HUES64 (cell line): ENCODE data around the gene KCNH1.

ENCODE experiments used
- H3K27ac ChIP-seq: 2 replicates; pipeline ENCODE4 v1.7.0; 2013; ENCODE audit warnings: low read depth, low read length, inconsistent platforms
- H3K27me3 ChIP-seq: 2 replicates; pipeline ENCODE4 v1.6.1; 2013; ENCODE audit warnings: mild to moderate bottlenecking, low read length; ENCODE audit not compliant: insufficient read depth
- H3K36me3 ChIP-seq: 2 replicates; pipeline ENCODE4 v1.6.1; 2013; ENCODE audit warnings: mild to moderate bottlenecking, low read length; ENCODE audit not compliant: insufficient read depth
- H3K4me1 ChIP-seq: 2 replicates; pipeline ENCODE4 v1.6.1; 2013; ENCODE audit warnings: mild to moderate bottlenecking, low read length, moderate library complexity; ENCODE audit not compliant: insufficient read depth
- H3K4me3 ChIP-seq: 2 replicates; pipeline ENCODE4 v1.5.1; 2013; ENCODE audit warnings: mild to moderate bottlenecking, low read length, moderate library complexity
- H3K9ac ChIP-seq: 2 replicates; pipeline ENCODE4 v1.6.1; 2013; ENCODE audit warnings: mild to moderate bottlenecking, low read depth, low read length
- H3K9me3 ChIP-seq: 2 replicates; pipeline ENCODE4 v1.6.1; 2013; ENCODE audit warnings: low read depth, low read length; ENCODE audit not compliant: insufficient read depth
- WGBS: fragments of 150-250, 120-280 bp; methylation state at CpG from one replicate; pipeline ENCODE4 v1.1.7; 2013; ENCODE audit warnings: missing lambda C conversion rate; 5-methylcytosine and 5-hydroxymethylcytosine counted together

KCNH1 gene

DNA sequence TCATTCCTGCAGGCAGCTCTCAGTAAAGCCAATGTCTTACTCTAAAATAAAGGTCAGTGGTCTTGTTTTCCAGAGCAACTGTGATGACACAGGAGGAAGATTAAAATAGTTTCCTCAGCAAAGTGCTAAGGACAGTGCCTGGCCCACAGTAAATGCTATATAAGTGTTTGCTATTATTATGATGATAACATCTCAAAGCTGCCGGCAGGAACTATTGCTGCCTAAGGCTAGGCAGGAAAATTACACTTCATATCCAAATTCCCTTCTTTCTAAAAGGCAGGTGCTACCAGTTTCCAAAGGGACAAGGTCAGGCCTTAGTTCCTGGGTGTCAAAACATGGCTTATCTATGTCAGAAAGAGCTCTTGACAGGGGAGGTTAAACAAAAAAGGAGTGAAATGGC is 403.9 kb downstream of the KCNH1 start:
- H3K27me3 ChIP-seq, result no peaks in the 10 kb centered on the region
- H3K4me3 ChIP-seq, result no peak overlapping the region
- no peak overlapping the region for H3K27ac ChIP-seq
- WGBS, result 55% methylated on average over 1 of the region's 1 CpG
- H3K9ac ChIP-seq, result no peak overlapping the region
- H3K4me1 ChIP-seq, result peaks cover 9% of the 10 kb centered on the region
- H3K9me3 ChIP-seq, result no peaks in the 10 kb centered on the region
- H3K36me3 ChIP-seq, result no peaks in the 10 kb centered on the region

DNA sequence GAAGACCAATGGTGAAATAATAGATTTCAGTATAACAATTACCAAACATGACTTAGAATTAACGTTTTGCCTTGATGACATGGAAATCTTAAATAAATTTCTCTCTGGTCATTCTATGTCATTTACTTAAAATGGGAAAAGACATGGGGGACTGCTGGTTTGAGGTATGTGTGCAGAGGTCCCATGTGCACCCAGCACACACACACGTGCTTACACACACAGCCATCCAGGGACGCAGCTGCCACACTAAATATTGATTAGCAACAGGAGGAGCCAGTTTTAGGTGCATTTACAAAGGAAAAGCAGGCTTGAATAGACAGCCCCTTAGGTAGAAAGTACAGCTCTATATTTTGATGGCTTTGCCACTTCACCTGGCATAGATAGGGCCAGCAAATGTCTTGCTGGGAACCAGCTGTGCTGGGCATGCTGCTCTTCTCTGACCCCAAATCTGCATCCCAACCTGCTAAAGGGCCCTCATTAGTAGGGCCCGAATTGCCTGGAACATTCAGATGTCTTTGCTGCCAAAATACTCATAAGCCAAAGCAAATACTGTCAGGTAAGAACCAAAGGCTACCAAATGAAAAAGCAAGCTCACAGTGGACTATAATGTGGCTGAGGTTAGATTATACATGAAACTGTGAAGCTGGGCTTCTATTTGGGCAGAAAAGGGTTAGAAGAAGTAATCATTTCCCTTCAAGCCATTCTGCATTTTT is 405.4 kb downstream of the KCNH1 start:
- H3K4me1 ChIP-seq, result peaks cover 9% of the 10 kb centered on the region; the same call in 1 of the 2 replicates
- no peaks in the 10 kb centered on the region for H3K36me3 ChIP-seq
- H3K27me3 ChIP-seq, result no peaks in the 10 kb centered on the region
- no peaks in the 10 kb centered on the region for H3K9me3 ChIP-seq
- no peak overlapping the region for H3K27ac ChIP-seq
- no peak overlapping the region for H3K9ac ChIP-seq
- WGBS, result 85% methylated on average over 2 of the region's 4 CpGs
- H3K4me3 ChIP-seq, result no peak overlapping the region

DNA sequence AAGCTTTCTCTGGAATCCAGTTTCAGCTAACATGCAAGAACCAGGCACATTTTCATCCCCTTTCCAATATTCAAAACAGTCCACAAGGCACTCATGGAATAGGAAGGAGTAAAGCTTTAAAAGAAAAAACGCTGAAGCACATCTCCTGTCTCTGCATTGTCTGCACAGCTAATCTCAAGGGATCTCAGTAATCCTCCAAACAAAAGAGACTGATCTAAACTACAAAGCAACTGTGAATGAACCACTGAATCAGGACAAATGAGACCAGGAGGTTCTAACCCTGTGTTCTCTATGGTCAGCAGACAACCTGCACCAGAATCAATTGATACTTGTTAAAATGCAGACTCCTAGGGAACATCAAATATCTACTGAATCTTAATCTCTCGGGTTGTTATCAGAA is 406.2 kb downstream of the KCNH1 start:
- no peaks in the 10 kb centered on the region for H3K36me3 ChIP-seq
- H3K9ac ChIP-seq, result no peak overlapping the region
- H3K9me3 ChIP-seq, result no peaks in the 10 kb centered on the region
- H3K27me3 ChIP-seq, result no peaks in the 10 kb centered on the region
- H3K4me1 ChIP-seq, result peaks cover 9% of the 10 kb centered on the region; the same call in 1 of the 2 replicates
- 58% methylated on average over 2 of the region's 2 CpGs for WGBS
- no peak overlapping the region for H3K27ac ChIP-seq
- no peak overlapping the region for H3K4me3 ChIP-seq

DNA sequence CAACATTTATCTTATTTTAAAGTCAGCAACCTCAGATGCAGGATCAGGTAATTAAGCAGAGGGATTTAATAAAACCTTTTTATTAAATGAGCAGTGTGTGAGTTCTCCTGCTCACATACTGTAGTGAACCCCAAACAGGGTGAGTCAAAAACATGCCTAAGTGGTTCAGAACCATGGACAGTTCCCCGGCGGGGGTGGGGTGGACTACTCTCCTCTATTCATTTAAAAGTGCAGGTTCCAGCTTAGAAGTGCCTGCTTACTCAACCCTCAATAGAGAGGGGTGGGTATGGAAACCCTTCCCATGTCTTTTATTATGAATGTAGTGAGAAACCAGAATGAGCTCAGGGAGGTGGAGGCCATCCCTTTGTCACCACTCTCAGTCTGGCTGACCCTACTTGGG is 407.3 kb downstream of the KCNH1 start:
- Histone ChIP-seq H3K27me3 (no peaks in the 10 kb centered on the region), H3K9ac (no peak overlapping the region), H3K36me3 (no peaks in the 10 kb centered on the region), H3K27ac (no peak overlapping the region), H3K4me1 (peaks cover 9% of the 10 kb centered on the region; the same call in 1 of the 2 replicates), H3K4me3 (no peak overlapping the region), H3K9me3 (no peaks in the 10 kb centered on the region)
- WGBS, result 10% methylated on average over 2 of the region's 2 CpGs

DNA sequence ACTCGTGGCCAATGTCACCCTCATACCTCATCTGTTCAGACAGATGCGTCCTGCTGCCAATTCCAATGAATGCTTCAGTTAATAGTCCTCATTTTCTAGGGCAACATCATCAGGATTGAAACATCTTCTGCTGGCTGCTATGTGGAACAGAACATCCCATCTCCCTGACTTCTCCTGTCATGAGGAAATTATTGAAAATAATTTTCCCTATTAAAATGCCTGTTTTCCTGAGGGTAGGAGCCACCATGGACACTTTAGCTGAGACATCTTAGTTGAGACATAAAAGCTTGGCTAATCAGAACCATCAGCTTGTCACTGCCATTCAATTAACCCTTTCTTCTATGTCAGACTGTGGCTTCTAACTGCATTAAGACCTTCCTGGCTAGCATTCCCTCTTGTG is 409.2 kb downstream of the KCNH1 start:
- no peak overlapping the region for H3K27ac ChIP-seq
- H3K9me3 ChIP-seq, result no peaks in the 10 kb centered on the region
- no peak overlapping the region for H3K4me3 ChIP-seq
- H3K36me3 ChIP-seq, result no peaks in the 10 kb centered on the region
- no peaks in the 10 kb centered on the region for H3K27me3 ChIP-seq
- 89% methylated on average over 2 of the region's 2 CpGs for WGBS
- 0 out of 2 replicates have a peak, but pooled peaks cover 3% of the 10 kb centered on the region for H3K4me1 ChIP-seq
- no peak overlapping the region for H3K9ac ChIP-seq

DNA sequence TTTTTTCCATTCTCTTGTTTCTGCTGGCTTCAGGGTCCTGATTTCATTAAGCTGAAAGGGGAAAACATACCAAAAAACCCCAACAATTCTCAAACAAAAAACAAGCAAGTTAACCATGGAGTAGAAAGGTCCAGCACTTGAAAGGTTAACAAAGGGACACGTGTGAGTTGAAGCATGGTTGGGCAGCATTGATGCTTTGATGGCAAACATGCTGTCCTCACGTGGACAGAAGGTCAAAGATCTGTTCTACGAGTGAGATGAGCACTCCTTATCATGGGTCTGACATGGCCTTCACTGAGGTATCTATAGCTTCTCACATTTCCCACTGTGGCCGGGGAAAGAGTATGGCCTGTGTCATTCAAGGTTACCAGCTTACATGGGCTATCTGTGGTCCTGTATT is 410.3 kb downstream of the KCNH1 start:
- H3K27ac ChIP-seq, result no peak overlapping the region
- 81% methylated on average over 4 of the region's 4 CpGs for WGBS
- H3K9ac ChIP-seq, result no peak overlapping the region
- no peaks in the 10 kb centered on the region for H3K9me3 ChIP-seq
- no peaks in the 10 kb centered on the region for H3K27me3 ChIP-seq
- no peak overlapping the region for H3K4me3 ChIP-seq
- no peaks in the 10 kb centered on the region for H3K36me3 ChIP-seq
- H3K4me1 ChIP-seq, result 0 out of 2 replicates have a peak, but pooled peaks cover 3% of the 10 kb centered on the region

DNA sequence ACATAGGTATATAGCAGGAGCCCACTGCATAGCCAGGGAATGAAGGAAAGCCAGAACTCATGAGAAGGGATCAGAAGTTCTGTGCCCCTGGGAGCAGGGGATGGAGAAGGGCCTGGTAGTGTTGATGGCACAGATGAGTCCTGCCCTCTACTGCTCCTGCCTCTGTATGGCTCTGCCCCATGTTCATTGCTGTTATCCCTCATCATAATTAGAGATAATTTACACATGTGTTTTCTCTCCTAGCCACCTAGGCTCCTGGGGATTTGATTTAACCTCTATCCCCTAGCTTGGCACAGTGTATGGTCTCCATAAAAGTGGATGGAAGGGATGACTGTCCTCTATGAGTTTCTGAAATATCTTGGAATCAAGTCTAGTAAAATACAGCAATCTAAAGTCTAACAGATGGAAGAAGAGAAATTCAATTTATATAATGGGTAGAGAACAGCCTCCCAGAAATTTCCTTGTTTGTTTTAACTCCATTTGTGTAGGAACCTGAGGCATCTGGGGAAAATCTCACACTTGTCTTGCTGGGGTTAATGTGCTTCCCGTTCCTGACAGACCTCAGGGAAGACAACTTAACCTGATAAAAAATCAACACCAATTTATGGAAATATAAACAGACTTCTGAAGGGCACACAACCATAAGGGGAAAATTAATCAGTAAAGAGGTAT is 411.4 kb downstream of the KCNH1 start:
- Histone ChIP-seq H3K27me3 (no peaks in the 10 kb centered on the region), H3K9me3 (no peaks in the 10 kb centered on the region), H3K9ac (no peak overlapping the region), H3K27ac (no peak overlapping the region), H3K4me1 (no peaks in the 10 kb centered on the region), H3K4me3 (no peak overlapping the region), H3K36me3 (no peaks in the 10 kb centered on the region)
- 89% methylated on average over 1 of the region's 1 CpG for WGBS

DNA sequence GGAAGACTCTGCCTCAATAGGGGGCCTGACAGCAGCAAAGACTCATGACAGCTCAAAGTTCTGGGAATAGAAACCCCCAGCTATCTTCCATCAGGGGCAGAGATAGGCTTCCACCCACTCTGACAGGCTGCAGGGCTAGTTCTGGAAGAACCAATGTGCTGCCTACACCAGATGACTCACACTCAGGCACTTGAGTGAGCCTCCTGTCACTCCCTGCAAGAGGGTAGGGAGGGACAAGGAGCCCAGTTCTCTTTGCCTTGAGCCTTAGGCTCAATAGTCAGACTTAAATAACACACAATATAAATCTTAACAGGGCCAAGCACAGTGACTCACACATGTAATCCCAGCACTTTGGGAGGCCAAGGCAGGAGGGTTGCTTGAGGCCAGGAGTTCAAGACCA is 418.9 kb downstream of the KCNH1 start:
- Histone ChIP-seq H3K9ac (no peak overlapping the region), H3K36me3 (no peaks in the 10 kb centered on the region), H3K27me3 (no peaks in the 10 kb centered on the region), H3K9me3 (no peaks in the 10 kb centered on the region), H3K27ac (no peak overlapping the region), H3K4me3 (no peak overlapping the region), H3K4me1 (no peaks in the 10 kb centered on the region)

DNA sequence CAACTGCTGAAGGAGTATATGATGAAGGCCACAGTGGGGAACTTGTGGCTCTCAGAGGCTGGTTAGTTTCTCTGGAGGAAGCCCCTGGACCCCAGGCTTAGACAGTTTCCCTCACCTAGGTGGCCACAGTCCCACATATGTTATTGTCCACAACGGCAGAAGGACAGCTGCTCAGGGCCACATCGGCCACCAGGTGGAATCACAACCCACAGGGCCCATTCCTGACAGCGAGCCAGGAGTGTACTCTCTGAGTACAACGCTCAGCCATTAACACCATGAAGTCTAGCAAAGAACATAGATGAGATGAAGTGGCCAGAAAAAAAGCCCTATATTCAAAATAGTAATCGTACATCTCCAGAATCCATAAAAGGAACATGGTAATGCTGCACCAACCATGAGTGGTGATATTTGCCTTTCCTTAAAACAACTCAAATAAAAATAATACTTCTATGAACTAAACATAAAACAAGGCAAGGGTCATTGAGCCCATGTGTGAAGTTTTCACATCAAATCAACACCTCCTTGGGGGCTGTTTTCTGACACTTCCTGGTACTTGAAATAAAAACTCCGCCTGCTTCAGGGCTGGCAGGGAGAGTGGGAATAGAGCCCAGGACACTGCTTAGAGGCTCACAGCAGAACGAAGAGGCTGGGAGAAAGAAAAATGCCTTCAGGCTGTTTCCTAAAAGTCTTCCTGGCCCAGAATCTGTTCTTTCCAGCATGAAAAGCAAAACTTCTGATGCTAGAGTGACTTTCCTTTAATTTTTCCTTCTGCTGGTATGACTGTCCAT is 421.9 kb downstream of the KCNH1 start:
- no peak overlapping the region for H3K9ac ChIP-seq
- H3K4me3 ChIP-seq, result no peak overlapping the region
- H3K27me3 ChIP-seq, result no peaks in the 10 kb centered on the region
- 87% methylated on average over 7 of the region's 7 CpGs for WGBS
- H3K27ac ChIP-seq, result no peak overlapping the region
- no peaks in the 10 kb centered on the region for H3K36me3 ChIP-seq
- peaks cover 4% of the 10 kb centered on the region; the same call in 1 of the 2 replicates for H3K4me1 ChIP-seq
- no peaks in the 10 kb centered on the region for H3K9me3 ChIP-seq

DNA sequence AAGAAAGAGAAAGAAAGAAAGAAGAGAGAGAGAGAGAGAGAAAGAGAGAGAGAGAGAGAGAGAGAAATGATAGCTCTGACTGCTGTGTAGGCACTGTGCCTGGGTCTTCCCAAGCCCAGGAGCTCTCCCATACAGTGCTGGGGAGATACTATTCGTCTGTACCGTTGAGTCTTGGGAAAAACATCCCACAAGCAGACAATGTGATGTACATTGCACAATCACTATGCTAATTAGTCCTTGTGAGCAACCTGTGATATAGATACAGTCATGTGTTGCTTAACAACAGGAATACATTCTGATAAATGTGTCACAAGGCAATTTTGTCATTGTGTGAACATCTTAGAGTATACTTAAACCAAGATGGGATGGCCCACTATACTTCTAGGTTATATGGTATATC is 424.2 kb downstream of the KCNH1 start:
- no peak overlapping the region for H3K9ac ChIP-seq
- no peak overlapping the region for H3K27ac ChIP-seq
- H3K9me3 ChIP-seq, result no peaks in the 10 kb centered on the region
- no peaks in the 10 kb centered on the region for H3K27me3 ChIP-seq
- H3K4me1 ChIP-seq, result peaks cover 4% of the 10 kb centered on the region; the same call in 1 of the 2 replicates
- WGBS, result 98% methylated on average over 2 of the region's 2 CpGs
- H3K36me3 ChIP-seq, result no peaks in the 10 kb centered on the region
- no peak overlapping the region for H3K4me3 ChIP-seq
